Heart left ventricle (tissue), 13 donors: Measurements from ENCODE around the gene ZSCAN16.

Experiments used
- POLR2A ChIP-seq, 2 donors: fragments of 450-650 bp; IDR thresholded peaks; one replicate each; pipeline ENCODE4 v1.6.1; 2017; ENCODE audit warnings: antibody characterized with exemption in 2 of 2, mild to moderate bottlenecking in 2 of 2, moderate library complexity in 2 of 2
- TF ChIP-seq, protein P1 (sequence below), 12 donors: fragments of 200-600 bp; sonication (generic) in 4 of 12; IDR thresholded peaks; one replicate each; pipeline versions ENCODE4 v1.5.0 to v1.8.0; 2018 to 2022; ENCODE audit warnings: antibody characterized with exemption in 12 of 12, mild to moderate bottlenecking in 5 of 12
- donor health status: ischemic (EF 13 %, LVEDD 7.1; RV severe dilation, severe dysfunction).
- donor health status: DM: no; HTN: yes; CAD: no.
- donor health status: DM: no; HTN: no; CAD: no.
- donor health status: ischemic (EF 25% LVEDD 6.9; RV normal size, moderate dysfunction).
- donor health status: ischemic (EF 25% LVEDD 5.7; RV mildly dilated, moderate dysfunction).
- donor health status: ischemic (EF 35%, LVEDD 5.7; RV mildly dilated, moderate dysfunction).
- donor health status: nonischemic (EF 11% LVEDD 7.7; RV severe dilation, severe dysfunction).
- donor health status: DM: yes; HTN: yes; CAD: no.
- donor health status: PGD.
- donor health status: ischemic (EF 29% LVEDD 5.4; RV normal size, mild dysfunction).
- donor health status: nonischemic (EF 23%, LVEDD 6.1; RV moderate dilation, normal function).

DNA sequence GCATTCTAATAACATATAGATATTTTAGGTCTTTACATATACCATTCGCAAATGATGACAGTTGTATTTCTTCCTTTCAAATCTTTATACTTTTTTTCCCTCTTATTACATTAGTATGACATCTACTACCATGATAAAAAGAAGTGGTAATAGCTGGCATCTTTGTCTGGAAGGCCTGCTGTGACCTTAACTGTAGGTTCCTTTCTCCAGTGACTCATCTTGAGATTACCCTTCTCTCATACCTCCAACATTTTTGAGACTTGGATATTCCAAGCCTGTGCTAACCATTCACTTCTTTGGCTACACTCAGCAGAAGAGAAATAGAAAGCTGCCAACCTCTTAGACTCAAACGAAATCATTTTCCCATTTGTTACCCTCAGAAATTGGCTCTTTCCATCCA, 47.6 kb downstream of the ZSCAN16 start:
- TF ChIP-seq, protein P1, sequence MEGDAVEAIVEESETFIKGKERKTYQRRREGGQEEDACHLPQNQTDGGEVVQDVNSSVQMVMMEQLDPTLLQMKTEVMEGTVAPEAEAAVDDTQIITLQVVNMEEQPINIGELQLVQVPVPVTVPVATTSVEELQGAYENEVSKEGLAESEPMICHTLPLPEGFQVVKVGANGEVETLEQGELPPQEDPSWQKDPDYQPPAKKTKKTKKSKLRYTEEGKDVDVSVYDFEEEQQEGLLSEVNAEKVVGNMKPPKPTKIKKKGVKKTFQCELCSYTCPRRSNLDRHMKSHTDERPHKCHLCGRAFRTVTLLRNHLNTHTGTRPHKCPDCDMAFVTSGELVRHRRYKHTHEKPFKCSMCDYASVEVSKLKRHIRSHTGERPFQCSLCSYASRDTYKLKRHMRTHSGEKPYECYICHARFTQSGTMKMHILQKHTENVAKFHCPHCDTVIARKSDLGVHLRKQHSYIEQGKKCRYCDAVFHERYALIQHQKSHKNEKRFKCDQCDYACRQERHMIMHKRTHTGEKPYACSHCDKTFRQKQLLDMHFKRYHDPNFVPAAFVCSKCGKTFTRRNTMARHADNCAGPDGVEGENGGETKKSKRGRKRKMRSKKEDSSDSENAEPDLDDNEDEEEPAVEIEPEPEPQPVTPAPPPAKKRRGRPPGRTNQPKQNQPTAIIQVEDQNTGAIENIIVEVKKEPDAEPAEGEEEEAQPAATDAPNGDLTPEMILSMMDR (IDR thresholded peaks at IDR 0.05) = no peak
- no peak for TF ChIP-seq POLR2A (IDR thresholded peaks at IDR 0.05)
